ENCODE data around the gene LGALS9C. TPM values are rescaled to one million over a fixed set of nuclear protein-coding genes. Genes with fewer than 3 reads are reported as not detected.
"Not testable (repeated sequence)": the region's sequence is repeated elsewhere in the genome, so short reads cannot be mapped to it uniquely, and the experiment has no call there.

The LGALS9C gene
- total and polyA plus RNA-seq, 4 donors, result not detected

GRCh38 chr17:18526168-18526800, 49.7 kb downstream of the LGALS9C start:
- H3K9me3 ChIP-seq (ENCODE audit: control insufficient read depth, insufficient read depth, low read length); H3K36me3 ChIP-seq (ENCODE audit: control insufficient read depth, insufficient read depth, low read length); H3K27ac ChIP-seq (ENCODE audit: low read depth, low read length); H3K4me3 ChIP-seq (ENCODE audit: low read depth, low read length); DNase-seq (ENCODE audit: low read depth in 4 of 6, low spot score in 6 of 6); H3K27me3 ChIP-seq (ENCODE audit: control insufficient read depth, insufficient read depth, low read length); H3K4me1 ChIP-seq (ENCODE audit: control insufficient read depth, insufficient read depth, low read length): not testable (repeated sequence)
- WGBS (ENCODE audit: insufficient coverage), result no CpG with 5 or more reads among the region's 12 CpGs

GRCh38 chr17:18527354-18527753, 50.8 kb downstream of the LGALS9C start:
- H3K4me1 ChIP-seq (ENCODE audit: control insufficient read depth, insufficient read depth, low read length); H3K27me3 ChIP-seq (ENCODE audit: control insufficient read depth, insufficient read depth, low read length); H3K4me3 ChIP-seq (ENCODE audit: low read depth, low read length); H3K9me3 ChIP-seq (ENCODE audit: control insufficient read depth, insufficient read depth, low read length); H3K27ac ChIP-seq (ENCODE audit: low read depth, low read length); DNase-seq (ENCODE audit: low read depth in 4 of 6, low spot score in 6 of 6); H3K36me3 ChIP-seq (ENCODE audit: control insufficient read depth, insufficient read depth, low read length): not testable (repeated sequence)
- WGBS (ENCODE audit: insufficient coverage), result 88% methylated on average over 4 of the region's 8 CpGs

- no CpG with 5 or more reads among the region's 6 CpGs for WGBS (ENCODE audit: insufficient coverage)
- not testable (repeated sequence) for H3K4me1 ChIP-seq (ENCODE audit: control insufficient read depth, insufficient read depth, low read length); H3K36me3 ChIP-seq (ENCODE audit: control insufficient read depth, insufficient read depth, low read length); H3K9me3 ChIP-seq (ENCODE audit: control insufficient read depth, insufficient read depth, low read length); H3K27me3 ChIP-seq (ENCODE audit: control insufficient read depth, insufficient read depth, low read length); DNase-seq (ENCODE audit: low read depth in 4 of 6, low spot score in 6 of 6); H3K27ac ChIP-seq (ENCODE audit: low read depth, low read length); H3K4me3 ChIP-seq (ENCODE audit: low read depth, low read length)
These were observed 51.8 kb downstream of the LGALS9C start for GRCh38 chr17:18528435-18528834.

- not testable (repeated sequence) for H3K4me3 ChIP-seq (ENCODE audit: low read depth, low read length); DNase-seq (ENCODE audit: low read depth in 4 of 6, low spot score in 6 of 6); H3K9me3 ChIP-seq (ENCODE audit: control insufficient read depth, insufficient read depth, low read length); H3K27me3 ChIP-seq (ENCODE audit: control insufficient read depth, insufficient read depth, low read length); H3K36me3 ChIP-seq (ENCODE audit: control insufficient read depth, insufficient read depth, low read length); H3K27ac ChIP-seq (ENCODE audit: low read depth, low read length); H3K4me1 ChIP-seq (ENCODE audit: control insufficient read depth, insufficient read depth, low read length)
- 100% methylated on average over 1 of the region's 4 CpGs for WGBS (ENCODE audit: insufficient coverage)
These were observed 52.4 kb downstream of the LGALS9C start for GRCh38 chr17:18528899-18529500.

- H3K27ac ChIP-seq (ENCODE audit: low read depth, low read length); DNase-seq (ENCODE audit: low read depth in 4 of 6, low spot score in 6 of 6); H3K4me3 ChIP-seq (ENCODE audit: low read depth, low read length); H3K4me1 ChIP-seq (ENCODE audit: control insufficient read depth, insufficient read depth, low read length); H3K9me3 ChIP-seq (ENCODE audit: control insufficient read depth, insufficient read depth, low read length); H3K36me3 ChIP-seq (ENCODE audit: control insufficient read depth, insufficient read depth, low read length); H3K27me3 ChIP-seq (ENCODE audit: control insufficient read depth, insufficient read depth, low read length): not testable (repeated sequence)
These were observed 53.8 kb downstream of the LGALS9C start for GRCh38 chr17:18530405-18530804.

- not testable (repeated sequence) for H3K4me3 ChIP-seq (ENCODE audit: low read depth, low read length); H3K9me3 ChIP-seq (ENCODE audit: control insufficient read depth, insufficient read depth, low read length); H3K4me1 ChIP-seq (ENCODE audit: control insufficient read depth, insufficient read depth, low read length); DNase-seq (ENCODE audit: low read depth in 4 of 6, low spot score in 6 of 6); H3K27me3 ChIP-seq (ENCODE audit: control insufficient read depth, insufficient read depth, low read length); H3K27ac ChIP-seq (ENCODE audit: low read depth, low read length); H3K36me3 ChIP-seq (ENCODE audit: control insufficient read depth, insufficient read depth, low read length)
- no CpG with 5 or more reads among the region's 5 CpGs for WGBS (ENCODE audit: insufficient coverage)
These were observed 65.6 kb downstream of the LGALS9C start for GRCh38 chr17:18542234-18542633.

- not testable (repeated sequence) for H3K27me3 ChIP-seq (ENCODE audit: control insufficient read depth, insufficient read depth, low read length); H3K4me3 ChIP-seq (ENCODE audit: low read depth, low read length); H3K9me3 ChIP-seq (ENCODE audit: control insufficient read depth, insufficient read depth, low read length); H3K36me3 ChIP-seq (ENCODE audit: control insufficient read depth, insufficient read depth, low read length); H3K27ac ChIP-seq (ENCODE audit: low read depth, low read length); H3K4me1 ChIP-seq (ENCODE audit: control insufficient read depth, insufficient read depth, low read length); DNase-seq (ENCODE audit: low read depth in 4 of 6, low spot score in 6 of 6)
- WGBS (ENCODE audit: insufficient coverage), result no CpG with 5 or more reads among the region's 5 CpGs
These were observed 66.3 kb downstream of the LGALS9C start for GRCh38 chr17:18542907-18543306.

Small RNAs within 50 kb of the gene (small RNA-seq; reads per million reads assigned to genes)
- gene AL353997.1 (ENCODE audit: low replicate concordance), result not detected
- not detected for gene AL353997.4 (ENCODE audit: low replicate concordance)

Other genes with a start within 250 kb of the LGALS9C start
- 100 to 1,000 TPM in 1 of 2 donors, 10 to 100 TPM in 1; 77.4 to 124 TPM for gene FLII, start 218.1 kb upstream of the LGALS9C start, total RNA-seq
- gene FLII, start 218.1 kb upstream of the LGALS9C start, polyA plus RNA-seq (ENCODE audit: insufficient read length in 2 of 2), result 100 to 1,000 TPM; 128 to 133 TPM
- gene MIEF2, start 216.1 kb upstream of the LGALS9C start, total RNA-seq, result 10 to 100 TPM; 15.5 to 18.5 TPM
- 10 to 100 TPM; 19.7 to 24.1 TPM for gene MIEF2, start 216.1 kb upstream of the LGALS9C start, polyA plus RNA-seq (ENCODE audit: insufficient read length in 2 of 2)
- 10 to 100 TPM; 28.1 to 36.2 TPM for gene TOP3A, start 161.8 kb upstream of the LGALS9C start, total RNA-seq
- gene TOP3A, start 161.8 kb upstream of the LGALS9C start, polyA plus RNA-seq (ENCODE audit: insufficient read length in 2 of 2), result 10 to 100 TPM; 43.6 to 70.6 TPM
- 10 to 100 TPM; 10.7 to 11.2 TPM for gene SMCR8, start 161.5 kb upstream of the LGALS9C start, total RNA-seq
- 1 to 10 TPM; 9.1 to 9.2 TPM for gene SMCR8, start 161.5 kb upstream of the LGALS9C start, polyA plus RNA-seq (ENCODE audit: insufficient read length in 2 of 2)
- 10 to 100 TPM; 13.7 to 16.9 TPM for gene SHMT1, start 113.2 kb upstream of the LGALS9C start, total RNA-seq
- gene SHMT1, start 113.2 kb upstream of the LGALS9C start, polyA plus RNA-seq (ENCODE audit: insufficient read length in 2 of 2), result 10 to 100 TPM; 14.9 to 20.0 TPM
- under 1 TPM in 1 of 2 donors, not detected in 1; 0.10 TPM for gene EVPLL, start 99.0 kb upstream of the LGALS9C start, total RNA-seq
- gene EVPLL, start 99.0 kb upstream of the LGALS9C start, polyA plus RNA-seq (ENCODE audit: insufficient read length in 2 of 2), result 1 to 10 TPM in 1 of 2 donors, under 1 TPM in 1; 0.70 to 2.5 TPM
- not detected for gene TBC1D28, start 167.6 kb downstream of the LGALS9C start, total RNA-seq
- gene TBC1D28, start 167.6 kb downstream of the LGALS9C start, polyA plus RNA-seq (ENCODE audit: insufficient read length in 2 of 2), result not detected
- 1 to 10 TPM; 4.3 to 5.3 TPM for gene FOXO3B, start 205.5 kb downstream of the LGALS9C start, total RNA-seq
- gene FOXO3B, start 205.5 kb downstream of the LGALS9C start, polyA plus RNA-seq (ENCODE audit: insufficient read length in 2 of 2), result 1 to 10 TPM; 2.9 to 3.3 TPM